ENCODE data around the gene EVC. TPM values are rescaled to one million over a fixed set of nuclear protein-coding genes. Genes with fewer than 3 reads are reported as not detected.

Gene EVC
- total and polyA plus RNA-seq, 2 experiments from 2014 or later = 4.8 to 8.6 TPM

GRCh38 chr4:5863461-5864113, 152.6 kb downstream of the EVC start:
- TF ChIP-seq EZH2 (IDR thresholded peaks at IDR 0.05; ENCODE audit: borderline replicate concordance) = no peak
- Histone ChIP-seq H3K9me2 (replicated peaks; ENCODE audit: insufficient read depth) (no peaks in the 10 kb centered on the region), H3K27me3 (no peaks in the 10 kb centered on the region), H2AFZ (no peak overlapping the region), H4K20me1 (ENCODE audit: insufficient read depth, poor library complexity, severe bottlenecking) (no peaks in the 10 kb centered on the region), H3K4me3 (no peak overlapping the region), H3K27ac (no peak overlapping the region), H3K79me2 (no peaks in the 10 kb centered on the region), H3K4me2 (no peak overlapping the region), H3K4me1 (ENCODE audit: insufficient read depth) (no peaks in the 10 kb centered on the region), H3K9me3 (ENCODE audit: low read depth) (no peaks in the 10 kb centered on the region), H3K36me3 (replicated peaks; ENCODE audit: insufficient read depth, low read depth) (no peaks in the 10 kb centered on the region)
- 75% methylated on average over 15 of the region's 15 CpGs for WGBS (ENCODE audit: low lambda C conversion rate, missing lambda C conversion rate)
- peak; percentile 35 for DNase-seq (ENCODE audit: low spot score)

Other genes starting within 250 kb of the EVC start
- 3.6 and 4.2 TPM in 2 replicates for gene EVC2, start 2.6 kb upstream of the EVC start, total RNA-seq
- gene EVC2, start 2.6 kb upstream of the EVC start, polyA plus RNA-seq = 2.7 and 3.0 TPM in 2 replicates
- gene CRMP1, start 181.9 kb downstream of the EVC start, total RNA-seq = 11.6 and 12.9 TPM in 2 replicates
- gene CRMP1, start 181.9 kb downstream of the EVC start, polyA plus RNA-seq = 12.5 TPM in 2 replicates